ENCODE results near the gene OPHN1. TPM values are rescaled to one million over a fixed set of nuclear protein-coding genes. Genes with fewer than 3 reads are reported as not detected.

The OPHN1 gene
- total and polyA plus RNA-seq, 2 donors (not counting 3 experiments of a cell fraction or from before 2014, with no cell fraction given), result 3.9 to 6.7 TPM

DNA sequence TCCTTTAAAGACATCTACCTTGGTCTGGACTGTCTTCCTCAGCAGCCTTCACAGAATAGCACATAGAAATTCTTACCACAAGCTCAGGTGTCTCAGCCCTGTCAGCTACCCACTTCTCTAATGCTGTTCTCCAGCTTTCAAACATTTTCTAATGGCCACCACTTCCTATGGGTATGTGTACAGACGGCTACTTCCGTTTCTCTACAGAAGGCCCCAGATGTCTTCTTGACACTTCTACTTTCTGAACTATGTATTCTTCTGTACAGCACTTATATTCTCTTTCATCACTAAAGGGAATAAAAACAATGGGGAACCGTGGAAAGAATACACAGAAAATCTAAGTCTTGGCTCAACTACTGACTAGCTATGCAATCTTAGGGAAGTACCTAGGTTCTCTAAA, 13.3 kb downstream of the OPHN1 start:
- Histone ChIP-seq H3K4me1 (ENCODE audit: control insufficient read depth, extremely low read depth, insufficient read depth, low read length) (peaks cover 7% of the 10 kb centered on the region), H2AFZ (ENCODE audit: low read depth, low read length) (no peak overlapping the region), H3K9me3 (replicated peaks; ENCODE audit: control insufficient read depth, insufficient read depth, low read length) (no peaks in the 10 kb centered on the region), H4K20me1 (replicated peaks; ENCODE audit: control insufficient read depth, extremely low read depth, insufficient read depth, low read length) (no peaks in the 10 kb centered on the region), H3K4me2 (ENCODE audit: insufficient read depth, low read length) (no peak overlapping the region), H3K9me1 (replicated peaks; ENCODE audit: control insufficient read depth, extremely low read depth, insufficient read depth, low read length) (no peaks in the 10 kb centered on the region), H3K27ac (ENCODE audit: insufficient read depth, low read depth, low read length) (no peak overlapping the region), H3K79me2 (ENCODE audit: control insufficient read depth, insufficient read depth, low read length) (no peaks in the 10 kb centered on the region), H3K27me3 (ENCODE audit: control insufficient read depth in 2 of 2, insufficient read depth in 2 of 2, low read length in 2 of 2) (no peaks in the 10 kb centered on the region), H3K9ac (replicated peaks; ENCODE audit: extremely low read depth, insufficient read depth, low read length) (no peak overlapping the region), H3K4me3 (replicated peaks in 1 of 3; ENCODE audit: insufficient read depth in 1 of 3, low read depth in 1 of 3, low read length in 3 of 3) (no peak overlapping the region), H3K36me3 (ENCODE audit: control insufficient read depth in 2 of 2, extremely low read depth in 1 of 2, insufficient read depth in 2 of 2, low read length in 2 of 2) (no peaks in the 10 kb centered on the region)
- dilution Hi-C loops (cut with MboI; ENCODE audit: extremely low pct_ligation_motif_present, low sequenced_read_pairs), result no loop called here
- ChIA-PET CTCF (interaction anchor here (0.9 kb wide), 1 partner anchor 12 kb away, joined by 3 read pairs; no protein-coding TSS in a partner anchor), POLR2A (no interaction called here)
- intact Hi-C loops (cut with micrococcal nuclease), result no loop called here
- no TSS peak for BruUV-seq (replicated peaks)
- TF ChIP-seq JUN (IDR thresholded peaks at IDR 0.05; ENCODE audit: borderline replicate concordance, insufficient read depth, insufficient read length, low read depth), result no peak
- no peak for TF ChIP-seq FOS (IDR thresholded peaks at IDR 0.05; ENCODE audit: borderline replicate concordance, insufficient read depth, low read length)
- TF ChIP-seq POLR2A (IDR thresholded peaks at IDR 0.05; ENCODE audit: low read depth, low read length), result no peak
- TF ChIP-seq GATA2 (IDR thresholded peaks at IDR 0.05; ENCODE audit: insufficient read depth, insufficient read length, low read depth, low read length), result no peak
- no peak for TF ChIP-seq MYC (IDR thresholded peaks at IDR 0.05; ENCODE audit: low read depth, low read length)
- TF ChIP-seq MAX (IDR thresholded peaks at IDR 0.05; ENCODE audit: insufficient read depth, insufficient read length), result no peak
- no peak for TF ChIP-seq EZH2 (IDR thresholded peaks at IDR 0.05; ENCODE audit: borderline replicate concordance, low read depth, low read length, severe bottlenecking)
- no peak for TF ChIP-seq POLR2AphosphoS5 (IDR thresholded peaks at IDR 0.05; ENCODE audit: insufficient read depth, low read depth, low read length)
- no peak for TF ChIP-seq CTCF (IDR thresholded peaks at IDR 0.05; ENCODE audit: extremely low read depth in 1 of 2, insufficient read depth in 1 of 2, low read depth in 1 of 2, low read length in 2 of 2)
- no peak for DNase-seq (ENCODE audit: low read depth, low spot score)
- FAIRE-seq, result no peak

All from endothelial cell of umbilical vein (primary cell).